ENCODE results near the gene ZCRB1. TPM values are rescaled to one million over a fixed set of nuclear protein-coding genes. Genes with fewer than 3 reads are reported as not detected.

Gene ZCRB1
- total and polyA plus RNA-seq, 2 of the 4 experiments (the other 2 are of a cell fraction) = 19.7 to 28.1 TPM

GRCh38 chr12:42365486-42365885 lies 39.6 kb upstream of the ZCRB1 start:
- DNase-seq (no peak), ATAC-seq (ENCODE audit: low read depth) (no peak)
- Histone ChIP-seq H3K4me3 (ENCODE audit: insufficient read depth, low read depth, low read length) (no peak overlapping the region), H3K9me1 (ENCODE audit: insufficient read depth, low read length) (no peaks in the 10 kb centered on the region), H3K27me3 (ENCODE audit: control insufficient read depth, insufficient read depth, low read length) (no peaks in the 10 kb centered on the region), H2BK5ac (ENCODE audit: low read depth, low read length, poor library complexity, severe bottlenecking) (no peak overlapping the region), H2BK120ac (ENCODE audit: low read depth, low read length) (no peak overlapping the region), H3K36me3 (ENCODE audit: control insufficient read depth, insufficient read depth, low read length) (peaks cover 2% of the 10 kb centered on the region; the same call in 1 of the 2 replicates), H2AK5ac (ENCODE audit: low read depth, low read length) (no peak overlapping the region), H3K9me3 (ENCODE audit: control insufficient read depth, insufficient read depth, low read length) (no peaks in the 10 kb centered on the region), H3K56ac (ENCODE audit: extremely low read depth, insufficient read depth, low read length) (no peak overlapping the region), H4K5ac (ENCODE audit: low read depth, low read length) (no peak overlapping the region), H3K4me1 (ENCODE audit: control insufficient read depth, insufficient read depth, low read length) (peaks cover 5% of the 10 kb centered on the region), H2BK20ac (ENCODE audit: low read depth, low read length) (no peak overlapping the region), H4K20me1 (ENCODE audit: insufficient read depth, low read length) (no peaks in the 10 kb centered on the region; the same call in 1 of the 2 replicates), H4K91ac (ENCODE audit: insufficient read depth, low read depth, low read length) (no peak overlapping the region), H3K4me2 (ENCODE audit: low read depth, low read length) (no peak overlapping the region), H3K23ac (ENCODE audit: low read depth, low read length) (no peak overlapping the region), H2AK9ac (replicated peaks; ENCODE audit: low read depth, low read length, poor library complexity) (no peak overlapping the region), H2AFZ (replicated peaks; ENCODE audit: low read length, poor library complexity) (no peak overlapping the region), H3K18ac (ENCODE audit: low read depth, low read length) (no peak overlapping the region), H2BK15ac (ENCODE audit: low read depth, low read length) (no peak overlapping the region), H4K8ac (ENCODE audit: low read depth in 2 of 2, low read length in 2 of 2) (no peak overlapping the region), H3K4ac (ENCODE audit: low read depth, low read length) (no peak overlapping the region), H3K14ac (replicated peaks; ENCODE audit: low read depth, low read length) (no peak overlapping the region), H3K79me1 (ENCODE audit: low read depth in 1 of 2, low read length in 2 of 2) (peaks cover 0 to 32% of the 10 kb centered on the region in 2 experiments; a peak in 3 of 4 replicates), H3K9ac (ENCODE audit: low read depth, low read length) (no peak overlapping the region), H3K27ac (ENCODE audit: insufficient read depth, low read length) (no peak overlapping the region)
- TF ChIP-seq NFE2L2 (IDR thresholded peaks at IDR 0.05; ENCODE audit: low read depth, low read length) = no peak
- TF ChIP-seq, protein P1, sequence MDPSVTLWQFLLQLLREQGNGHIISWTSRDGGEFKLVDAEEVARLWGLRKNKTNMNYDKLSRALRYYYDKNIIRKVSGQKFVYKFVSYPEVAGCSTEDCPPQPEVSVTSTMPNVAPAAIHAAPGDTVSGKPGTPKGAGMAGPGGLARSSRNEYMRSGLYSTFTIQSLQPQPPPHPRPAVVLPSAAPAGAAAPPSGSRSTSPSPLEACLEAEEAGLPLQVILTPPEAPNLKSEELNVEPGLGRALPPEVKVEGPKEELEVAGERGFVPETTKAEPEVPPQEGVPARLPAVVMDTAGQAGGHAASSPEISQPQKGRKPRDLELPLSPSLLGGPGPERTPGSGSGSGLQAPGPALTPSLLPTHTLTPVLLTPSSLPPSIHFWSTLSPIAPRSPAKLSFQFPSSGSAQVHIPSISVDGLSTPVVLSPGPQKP (IDR thresholded peaks at IDR 0.05; ENCODE audit: borderline replicate concordance, low read depth, low read length) = no peak
- TF ChIP-seq MXI1 (IDR thresholded peaks at IDR 0.05; ENCODE audit: borderline replicate concordance, low read depth, low read length) = no peak
- intact Hi-C loops (cut with micrococcal nuclease) (no loop called here), dilution Hi-C loops (cut with HindIII; ENCODE audit: low sequenced_read_pairs, unreplicated experiment) (no loop called here), in situ Hi-C loops (cut with MboI; ENCODE audit: low sequenced_read_pairs) (no loop called here)
- no CpG with 5 or more reads among the region's 5 CpGs for WGBS, 2 experiments (ENCODE audit: extremely low coverage in 2 of 2, insufficient read length in 1 of 2)
- ChIA-PET POLR2A (ENCODE audit: unreplicated experiment) (no interaction called here), CTCF (no interaction called here)
- BruUV-seq (replicated peaks) = no TSS peak

All from IMR-90 (cell line).